OCI-LY3 (cell line): ENCODE data around the gene PACRG.

Source experiments
- CTCF ChIP-seq: fragments of 200-600, 300-600 bp; sonication (generic); IDR thresholded peaks from 2 replicates; pipeline ENCODE4 v1.5.1; 2014; ENCODE audit warnings: antibody characterized with exemption, low read length, low read depth
- EZH2phosphoT487 ChIP-seq: fragments of 200-600 bp; shearing (Covaris generic); IDR thresholded peaks from 2 replicates; pipeline ENCODE4 v1.6.1; 2018; ENCODE audit warnings: antibody characterized with exemption, mixed run types, low read depth

- no peak for TF ChIP-seq CTCF
- no peak for TF ChIP-seq EZH2phosphoT487
Measured at GRCh38 chr6:163122365-163122764, 394.6 kb downstream of the PACRG start.
